PC-3 (cell line): Measurements from ENCODE around the gene TYW3. TPM values are rescaled to one million over a fixed set of nuclear protein-coding genes. Genes with fewer than 3 reads are reported as not detected.

Experiments used
- ATAC-seq: fragments of 200-7000 bp; cut with Tn5 transposase; 2 replicates; pipeline ENCODE4 v1.9.1; 2020; ENCODE audit warnings: mild to moderate bottlenecking, moderate library complexity
- BruUV-seq: library from RNA; stranded (reverse); fragments of 400-500 nt; replicated peaks from 2 replicates; lab custom pipeline; 2021; lab: Mats Ljungman, UMichigan
- CTCF ChIA-PET: fragments of 300-600 bp; sonication (Branson Sonifier 250); formaldehyde crosslinking; loops from one replicate; lab custom pipeline; 2022; ENCODE audit warnings: antibody characterized with exemption; lab: Charles Lee
- POLR2A ChIA-PET: fragments of 300-600 bp; sonication (Branson Sonifier 250); formaldehyde crosslinking; loops from one replicate; lab custom pipeline; 2022; ENCODE audit warnings: antibody characterized with exemption; ENCODE audit not compliant: unreplicated experiment; lab: Charles Lee
- DNase-seq: peaks from one replicate; pipeline ENCODE4 v3.0.0-alpha.2; 2015
- H2AFZ ChIP-seq: fragments of 300-600 bp; sonication (generic); 2 replicates; pipeline ENCODE4 v1.6.0; 2016; ENCODE audit warnings: antibody characterized with exemption, low read length
- H3F3A ChIP-seq: fragments of 300-600 bp; sonication (generic); one replicate; pipeline ENCODE4 v1.6.0; 2017; ENCODE audit warnings: antibody characterized with exemption, low read length, control low read depth, mild to moderate bottlenecking; ENCODE audit not compliant: unreplicated experiment
- H3K27ac ChIP-seq: fragments of 300-600 bp; sonication (generic); 2 replicates; pipeline ENCODE4 v1.5.1; 2016; ENCODE audit warnings: mild to moderate bottlenecking, low read length
- H3K27me3 ChIP-seq: fragments of 300-600 bp; sonication (generic); 2 replicates; pipeline ENCODE4 v1.6.1; 2016; ENCODE audit warnings: low read length, mixed read lengths
- H3K36me3 ChIP-seq: fragments of 300-600 bp; sonication (generic); 2 replicates; pipeline ENCODE4 v1.6.1; 2016; ENCODE audit warnings: low read depth, mixed run types, low read length, mixed read lengths
- H3K4me1 ChIP-seq: fragments of 300-600 bp; sonication (generic); 2 replicates; pipeline ENCODE4 v1.5.1; 2016; ENCODE audit warnings: low read length; ENCODE audit not compliant: insufficient read depth
- H3K4me2 ChIP-seq: fragments of 300-600 bp; sonication (generic); 2 replicates; pipeline ENCODE4 v1.6.0; 2016; ENCODE audit warnings: low read length
- H3K4me3 ChIP-seq: fragments of 300-600 bp; sonication (generic); 2 replicates; pipeline ENCODE4 v1.5.1; 2016; ENCODE audit warnings: mild to moderate bottlenecking, low read length, mixed read lengths
- H3K79me2 ChIP-seq: fragments of 300-600 bp; sonication (generic); 2 replicates; pipeline ENCODE4 v1.6.1; 2017; ENCODE audit warnings: low read length, mixed read lengths
- H3K9ac ChIP-seq: fragments of 300-600 bp; sonication (generic); 2 replicates; pipeline ENCODE4 v1.6.0; 2016; ENCODE audit warnings: mild to moderate bottlenecking, low read length
- H3K9me2 ChIP-seq: fragments of 300-600 bp; sonication (generic); replicated peaks from 2 replicates; pipeline ENCODE4 v1.6.1; 2016; ENCODE audit warnings: mixed run types, low read length, mixed read lengths
- H3K9me3 ChIP-seq: fragments of 300-600 bp; sonication (generic); 2 replicates; pipeline ENCODE4 v1.6.1; 2016; ENCODE audit warnings: low read length, mixed read lengths
- H4K20me1 ChIP-seq: fragments of 300-600 bp; sonication (generic); 2 replicates; pipeline ENCODE4 v1.6.1; 2016; ENCODE audit warnings: low read length, mixed read lengths
- CTCF ChIP-seq: fragments of 300-600 bp; sonication (generic); conservative IDR thresholded peaks from 2 replicates; pipeline ENCODE4 v1.5.1; 2017; ENCODE audit warnings: antibody characterized with exemption, low read depth, mild to moderate bottlenecking, low read length
- EZH2 ChIP-seq: fragments of 300-600 bp; sonication (generic); IDR thresholded peaks from one replicate; pipeline ENCODE4 v1.6.1; 2017; ENCODE audit warnings: antibody characterized with exemption, mild to moderate bottlenecking, low read length; ENCODE audit not compliant: unreplicated experiment
- EZH2phosphoT487 ChIP-seq: fragments of 300-600 bp; sonication (generic); IDR thresholded peaks from 2 replicates; pipeline ENCODE4 v1.6.1; 2018; ENCODE audit warnings: mild to moderate bottlenecking, antibody characterized with exemption, low read length, borderline replicate concordance
- intact Hi-C: fragments of 100-400 bp; cut with micrococcal nuclease; formaldehyde crosslinking; loops from 2 replicates; pipeline ENCODE4 v1.9.0; 2023
- total RNA-seq: library from RNA; depleted of rRNA; stranded (reverse); fragments of >200 nt; gene quantifications from 2 replicates; pipeline ENCODE4 v1.2.3, GENCODE V29; 2014

The TYW3 gene
- total RNA-seq, 1 experiment from 2014 or later = 21.2 TPM

DNA sequence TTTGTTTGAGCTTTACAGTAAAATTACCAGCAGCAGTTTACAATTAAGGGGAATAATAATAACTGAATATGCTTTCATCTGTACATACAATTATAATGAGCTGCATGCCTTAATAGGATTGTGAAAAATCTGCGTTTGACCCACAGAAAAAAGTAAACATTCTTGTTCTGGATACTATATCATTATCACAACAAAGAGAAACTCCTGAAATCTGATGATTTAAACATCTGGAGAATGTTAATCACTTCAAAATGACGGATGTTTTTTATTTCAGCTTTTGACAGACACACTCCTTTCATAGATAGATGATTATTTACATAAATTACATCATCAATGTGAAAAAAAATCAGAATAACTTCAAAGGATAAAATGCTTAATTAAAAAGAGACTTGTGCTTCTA, 58.5 kb downstream of the TYW3 start:
- Histone ChIP-seq H3K79me2 (no peaks in the 10 kb centered on the region), H3K27ac (no peak overlapping the region), H3K27me3 (peaks cover 45% of the 10 kb centered on the region), H3K9ac (no peak overlapping the region), H3K36me3 (no peaks in the 10 kb centered on the region), H3K4me3 (no peak overlapping the region), H2AFZ (no peak overlapping the region), H3K4me1 (no peaks in the 10 kb centered on the region), H3K9me3 (no peaks in the 10 kb centered on the region), H3K4me2 (no peak overlapping the region), H3K9me2 (no peaks in the 10 kb centered on the region), H4K20me1 (no peaks in the 10 kb centered on the region), H3F3A (no peaks in the 10 kb centered on the region)
- POLR2A ChIA-PET = no interaction called here
- DNase-seq (no peak), ATAC-seq (no peak)
- no peak for TF ChIP-seq EZH2phosphoT487
- TF ChIP-seq CTCF = no peak
- TF ChIP-seq EZH2 = no peak
- no TSS peak for BruUV-seq
- CTCF ChIA-PET = no interaction called here
- intact Hi-C loops = no loop called here

GRCh38 chr1:74799119-74799657, 66.2 kb downstream of the TYW3 start:
- POLR2A ChIA-PET = no interaction called here
- intact Hi-C loops = no loop called here

More at GRCh38 chr1:74799119-74799657, 66.2 kb downstream of the TYW3 start:
- BruUV-seq = no TSS peak
- H3K36me3 ChIP-seq = no peaks in the 10 kb centered on the region
- peaks cover 13% of the 10 kb centered on the region; the same call in 1 of the 2 replicates for H3K27me3 ChIP-seq
- no peak for TF ChIP-seq EZH2phosphoT487
- TF ChIP-seq CTCF = no peak
- TF ChIP-seq EZH2 = no peak
- H3K9me3 ChIP-seq = no peaks in the 10 kb centered on the region
- no peak overlapping the region for H3K9ac ChIP-seq
- H3K4me3 ChIP-seq = no peak overlapping the region
- no peak for ATAC-seq
- H3K27ac ChIP-seq = no peak overlapping the region
- no peaks in the 10 kb centered on the region for H3K79me2 ChIP-seq
- H3K4me2 ChIP-seq = no peak overlapping the region
- H3K4me1 ChIP-seq = no peaks in the 10 kb centered on the region
- no peak for DNase-seq
- H3F3A ChIP-seq = no peaks in the 10 kb centered on the region
- no peaks in the 10 kb centered on the region for H3K9me2 ChIP-seq
- CTCF ChIA-PET = no interaction called here
- no peaks in the 10 kb centered on the region for H4K20me1 ChIP-seq
- H2AFZ ChIP-seq = no peak overlapping the region
